GM12878 (cell line): ENCODE results near the gene UTF1. TPM values are rescaled to one million over a fixed set of nuclear protein-coding genes. Genes with fewer than 3 reads are reported as not detected.

ENCODE experiments used
- ATAC-seq: fragments of 200-7000 bp; cut with Tn5 transposase; 3 replicates; pipeline ENCODE4 v1.9.1; 2020; ENCODE audit warnings: mild to moderate bottlenecking, moderate library complexity
- BruUV-seq: library from RNA; stranded (reverse); fragments of 400-500 nt; replicated peaks from 2 replicates; lab custom pipeline; 2021; lab: Mats Ljungman, UMichigan
- CTCF ChIA-PET: fragments of 300-600 bp; sonication (Branson Sonifier 250); formaldehyde crosslinking; extraction: SDS; loops from one replicate; lab custom pipeline; 2021; ENCODE audit warnings: inconsistent platforms; lab: Yijun Ruan, JAX
- POLR2A ChIA-PET: fragments of 350-600 bp; formaldehyde crosslinking; extraction: SDS; loops from one replicate; lab custom pipeline; 2021; ENCODE audit warnings: inconsistent platforms; lab: Charles Lee
- RAD21 ChIA-PET: fragments of 300-600 bp; sonication (Branson Sonifier 250); formaldehyde crosslinking; loops from one replicate; lab custom pipeline; 2023; ENCODE audit warnings: antibody characterized with exemption; ENCODE audit not compliant: unreplicated experiment; lab: Charles Lee
- SMC1A ChIA-PET: fragments of 300-600 bp; sonication (Branson Sonifier 250); formaldehyde crosslinking; loops from one replicate; lab custom pipeline; 2023; ENCODE audit not compliant: unreplicated experiment, uncharacterized antibody; lab: Charles Lee
- DNase-seq: peaks from one replicate; pipeline ENCODE4 v3.0.0-alpha.2; 2011; ENCODE audit warnings: low read depth, low spot score
- FAIRE-seq: peaks from 3 replicates; lab custom pipeline; 2011; peaks lifted over from hg19 to GRCh38; lab: Jason Lieb, UNC
- H2AFZ ChIP-seq: 2 replicates; pipeline ENCODE4 v1.6.0; 2011; ENCODE audit warnings: low read depth, low read length, control low read depth; ENCODE audit not compliant: control insufficient read depth
- H3K27ac ChIP-seq: 2 replicates; pipeline ENCODE4 v1.5.1; 2011; ENCODE audit warnings: control low read depth; ENCODE audit not compliant: control insufficient read depth, insufficient read depth
- H3K27me3 ChIP-seq, 2 experiments: replicated peaks in 1 of 2; 2 replicates each; pipeline versions ENCODE4 v1.6.0 to v1.6.1; 2011; ENCODE audit warnings: low read length in 1 of 2; ENCODE audit not compliant: control insufficient read depth in 2 of 2, insufficient read depth in 2 of 2
- H3K36me3 ChIP-seq, 2 experiments: 2 replicates each; pipeline ENCODE4 v1.5.1; 2011; ENCODE audit warnings: low read length in 1 of 2; ENCODE audit not compliant: control insufficient read depth in 2 of 2, insufficient read depth in 2 of 2
- H3K4me1 ChIP-seq: 2 replicates; pipeline ENCODE4 v1.6.1; 2011; ENCODE audit warnings: mild to moderate bottlenecking, low read length, moderate library complexity, mixed read lengths; ENCODE audit not compliant: control insufficient read depth, insufficient read depth
- H3K4me2 ChIP-seq: 2 replicates; pipeline ENCODE4 v1.6.0; 2011; ENCODE audit warnings: control low read depth; ENCODE audit not compliant: control insufficient read depth, insufficient read depth
- H3K4me3 ChIP-seq: fragments of 200-600 bp; sonication (generic); 2 replicates; pipeline ENCODE4 v1.5.1; 2016
- H3K79me2 ChIP-seq: 2 replicates; pipeline ENCODE4 v1.6.0; 2011; ENCODE audit warnings: low read length; ENCODE audit not compliant: control insufficient read depth, insufficient read depth
- H3K9ac ChIP-seq: 2 replicates; pipeline ENCODE4 v1.8.0; 2011; ENCODE audit warnings: low read length, control low read depth, mixed read lengths; ENCODE audit not compliant: control insufficient read depth, insufficient read depth
- H3K9me3 ChIP-seq: replicated peaks from 3 replicates; pipeline ENCODE4 v1.5.1; 2011; ENCODE audit warnings: mild to moderate bottlenecking, low read length; ENCODE audit not compliant: control insufficient read depth, insufficient read depth
- H4K20me1 ChIP-seq: 2 replicates; pipeline ENCODE4 v1.6.0; 2011; ENCODE audit not compliant: control insufficient read depth, insufficient read depth
- ATF3 ChIP-seq: IDR thresholded peaks from 2 replicates; pipeline ENCODE4 v1.6.1; 2011; ENCODE audit warnings: low read depth, mild to moderate bottlenecking, low read length, moderate library complexity, borderline replicate concordance; ENCODE audit errors: extremely low read depth
- CEBPZ ChIP-seq: fragments of 150-350 bp; IDR thresholded peaks from 2 replicates; pipeline ENCODE4 v1.6.1; 2016; ENCODE audit warnings: low read depth, low read length
- CTCF ChIP-seq, 3 experiments: IDR thresholded peaks in 2 of 3; conservative IDR thresholded peaks in 1 of 3; 2 replicates each; pipeline ENCODE4 v1.5.1; 2011; ENCODE audit warnings: low read depth in 3 of 3, low read length in 3 of 3, mild to moderate bottlenecking in 3 of 3, control low read depth in 2 of 3, moderate library complexity in 2 of 3, inconsistent platforms in 1 of 3, mixed read lengths in 1 of 3; ENCODE audit not compliant: control insufficient read depth in 2 of 3, insufficient read depth in 1 of 3; ENCODE audit errors: extremely low read depth in 1 of 3
- IKZF2 ChIP-seq, 2 experiments: fragments of 450-650 bp; IDR thresholded peaks; 2 replicates each; pipeline ENCODE4 v1.6.1; 2017; ENCODE audit warnings: mild to moderate bottlenecking in 2 of 2, moderate library complexity in 2 of 2
- MEF2A ChIP-seq: IDR thresholded peaks from 2 replicates; pipeline ENCODE4 v1.6.1; 2011; ENCODE audit warnings: low read depth, mild to moderate bottlenecking, low read length, moderate library complexity; ENCODE audit not compliant: insufficient read depth
- POLR2A ChIP-seq: IDR thresholded peaks from 2 replicates; pipeline ENCODE4 v1.6.1; 2011; ENCODE audit warnings: low read depth, mild to moderate bottlenecking, low read length
- POU2F2 ChIP-seq: IDR thresholded peaks from 3 replicates; pipeline ENCODE4 v1.6.1; 2011; ENCODE audit warnings: low read depth, mild to moderate bottlenecking, low read length, borderline replicate concordance
- RCOR1 ChIP-seq: conservative IDR thresholded peaks from 2 replicates; pipeline ENCODE4 v1.6.1; 2012; ENCODE audit warnings: low read depth, low read length, improper control_type of control experiment
- SP1 ChIP-seq: IDR thresholded peaks from one replicate; pipeline ENCODE4 v1.6.1; 2011; ENCODE audit warnings: low read depth, low read length
- USF2 ChIP-seq: IDR thresholded peaks from 2 replicates; pipeline ENCODE4 v1.6.1; 2011; ENCODE audit warnings: low read depth, low read length, improper control_type of control experiment, borderline replicate concordance
- ZNF592 ChIP-seq: fragments of 450-650 bp; IDR thresholded peaks from 2 replicates; pipeline ENCODE4 v1.6.1; 2017; ENCODE audit warnings: mild to moderate bottlenecking, moderate library complexity
- WGBS: methylation state at CpG from one replicate; pipeline ENCODE4 v1.1.6; 2016; ENCODE audit warnings: low lambda C conversion rate; ENCODE audit not compliant: insufficient replicate concordance, insufficient coverage; ENCODE audit errors: missing lambda C conversion rate; 5-methylcytosine and 5-hydroxymethylcytosine counted together
- in situ Hi-C: fragments of 300-500 bp; cut with MboI; formaldehyde crosslinking; loops from 9 replicates; pipeline ENCODE4 v1.14.3; 2018; ENCODE audit warnings: mixed read lengths
- intact Hi-C: fragments of 100-400 bp; cut with micrococcal nuclease; formaldehyde crosslinking; loops from one replicate; pipeline ENCODE4 v1.14.2; 2022; ENCODE audit not compliant: unreplicated experiment
- polyA plus RNA-seq, 11 experiments: library from polyadenylated mRNA; depleted of rRNA in 4 of 11; unstranded in 6 of 11; stranded (reverse) in 5 of 11; fragments of >200 nt; fragmentation: Nextera tagmentation in 4 of 11; fragmentation: Illumina TruSeq in 1 of 11; extraction: Ambion mirVana in 4 of 11; extraction: Trizol in 1 of 11; gene quantifications; 1 replicate in 1 of 11; 2 replicates in 10 of 11; pipeline versions ENCODE4 v1.2.1 to v1.2.3, GENCODE V29; 2011 to 2016; ENCODE audit warnings: inconsistent platforms in 2 of 11, missing spikeins in 2 of 11, low read depth in 1 of 11
- total RNA-seq, 4 experiments: library from RNA; depleted of rRNA in 3 of 4; stranded (reverse); fragments of >200 nt in 3 of 4; fragmentation: Illumina TruSeq in 1 of 4; extraction: Trizol in 1 of 4; gene quantifications; 2 replicates each; pipeline versions ENCODE4 v1.2.1 to v1.2.3, GENCODE V29; 2013 to 2021

UTF1 gene
- total and polyA plus RNA-seq, 10 of the 15 experiments (the other 5 are each of a cell fraction or from before 2014, with no cell fraction given), result not detected

- H3K4me2 ChIP-seq, result no peak overlapping the region
- no peaks in the 10 kb centered on the region for H3K36me3 ChIP-seq
- no peak overlapping the region for H3K4me3 ChIP-seq
- in situ Hi-C loops (no loop called here), intact Hi-C loops (no loop called here)
- H2AFZ ChIP-seq, result no peak overlapping the region
- POLR2A ChIA-PET, result no interaction called here
- BruUV-seq, result no TSS peak
- H3K27me3 ChIP-seq, result no peaks in the 10 kb centered on the region; a peak in 3 of 4 replicates
- no peaks in the 10 kb centered on the region for H3K9me3 ChIP-seq
- ATAC-seq (no peak), DNase-seq (no peak), FAIRE-seq (no peak)
- no peak overlapping the region for H3K9ac ChIP-seq
- RAD21 ChIA-PET, result no interaction called here
- CTCF ChIA-PET, result no interaction called here
- H3K27ac ChIP-seq, result no peak overlapping the region
- H3K4me1 ChIP-seq, result no peaks in the 10 kb centered on the region
- H4K20me1 ChIP-seq, result no peaks in the 10 kb centered on the region
- no peaks in the 10 kb centered on the region for H3K79me2 ChIP-seq
- SMC1A ChIA-PET, result no interaction called here
- 17% methylated on average over 39 of the region's 48 CpGs for WGBS
- TF ChIP-seq CEBPZ, result no peak
- no peak for TF ChIP-seq ATF3
- TF ChIP-seq SP1, result no peak
- no peak for TF ChIP-seq RCOR1
- no peak for TF ChIP-seq MEF2A
- TF ChIP-seq ZNF592, result no peak
- no peak for TF ChIP-seq USF2
- no peak for TF ChIP-seq POU2F2
- TF ChIP-seq CTCF (IDR thresholded peaks at IDR 0.05 in 2 of 3, conservative IDR thresholded peaks at IDR 0.05 in 1 of 3; ENCODE audit: control insufficient read depth in 2 of 3, extremely low read depth in 1 of 3, insufficient read depth in 1 of 3, low read depth in 3 of 3, low read length in 3 of 3), result no peak
- TF ChIP-seq POLR2A, result no peak
- TF ChIP-seq IKZF2 (IDR thresholded peaks at IDR 0.05), result no peak
Observed at GRCh38 chr10:133235265-133235855, 5.3 kb downstream of the UTF1 start.
